ENCODE measurements around the gene SERTAD2.

DNA sequence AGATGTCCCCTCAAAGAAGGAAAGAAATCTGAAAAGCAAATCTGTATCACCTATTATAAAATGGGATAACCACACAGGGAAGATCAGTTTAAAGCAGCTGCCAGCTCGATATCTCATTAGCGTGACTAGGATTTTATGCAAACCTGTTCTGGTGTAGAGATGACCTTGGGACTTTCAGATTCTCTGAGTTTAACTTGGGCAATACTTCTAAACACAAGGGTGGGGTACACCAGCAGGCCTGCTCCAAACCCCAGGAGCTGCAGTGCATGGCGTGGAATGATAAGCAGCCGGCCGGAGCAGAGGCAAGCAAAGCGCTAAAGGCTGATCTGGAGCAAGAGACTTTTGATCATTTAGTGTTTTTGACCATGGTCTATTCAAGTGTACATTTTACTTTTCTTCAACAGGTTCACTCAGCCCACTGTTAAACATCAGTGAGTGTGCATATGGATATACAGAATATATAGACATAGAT lies 4.7 kb downstream of the SERTAD2 start:
- no peak for TF ChIP-seq CTCF (IDR thresholded peaks at IDR 0.05)
- TF ChIP-seq POLR2A (IDR thresholded peaks at IDR 0.05) = no peak

Data from thyroid gland (tissue), 4 donors.